Ascending aorta (tissue), 2 donors: ENCODE data around the gene PRR14. TPM values are rescaled to one million over a fixed set of nuclear protein-coding genes. Genes with fewer than 3 reads are reported as not detected.
A peak's percentile ranks its signal among the peaks of the same experiment; 100 is the strongest.

Experiments used
- DNase-seq, 2 donors: peaks; one replicate each; pipeline ENCODE4 v3.0.0-alpha.2; 2019; ENCODE audit warnings: low spot score in 2 of 2
- H3K27ac ChIP-seq, 2 donors: fragments of 200-600 bp; sonication (generic); one replicate each; pipeline ENCODE4 v1.5.1; 2016 to 2017; ENCODE audit warnings: mild to moderate bottlenecking in 1 of 2
- H3K27me3 ChIP-seq: fragments of 200-600 bp; sonication (generic); one replicate; pipeline ENCODE4 v1.5.1; 2017
- H3K36me3 ChIP-seq, 2 donors: fragments of 200-600 bp; sonication (generic); one replicate each; pipeline ENCODE4 v1.5.1; 2016
- H3K4me1 ChIP-seq, 2 donors: fragments of 200-600 bp; sonication (generic); one replicate each; pipeline ENCODE4 v1.5.1; 2016 to 2017; ENCODE audit warnings: mild to moderate bottlenecking in 1 of 2
- H3K4me3 ChIP-seq, 2 donors: fragments of 200-600 bp; sonication (generic); one replicate each; pipeline ENCODE4 v1.5.1; 2016 to 2017; ENCODE audit warnings: mild to moderate bottlenecking in 1 of 2
- H3K9me3 ChIP-seq, 2 donors: fragments of 200-600 bp; sonication (generic); one replicate each; pipeline ENCODE4 v1.5.1; 2016
- CTCF ChIP-seq, 3 experiments: fragments of 200-600 bp in 2 of 3; fragments of 450-650 bp in 1 of 3; sonication (generic) in 2 of 3; IDR thresholded peaks; one replicate each; pipeline ENCODE4 v1.5.1; 2016 to 2019; ENCODE audit warnings: antibody characterized with exemption in 3 of 3, mild to moderate bottlenecking in 1 of 3, moderate library complexity in 1 of 3
- intact Hi-C: fragments of 100-400 bp; cut with DNase I; formaldehyde crosslinking; loops from one replicate; pipeline ENCODE4 v1.15.1; 2023
- total RNA-seq: library from RNA; depleted of rRNA; stranded (reverse); fragments of >200 nt; gene quantifications from one replicate; pipeline ENCODE4 v1.1.0, GENCODE V29; 2016

PRR14 gene
- total RNA-seq, result 124 TPM

GRCh38 chr16:30650369-30651123 is at the start of gene PRR14:
Gene PRR14 (plus strand): TSS chr16:30650960. CDS start chr16:30651646, 686 bp downstream.
- Histone ChIP-seq H3K27ac (peak within 1 kb of the TSS; percentile 95), H3K27me3 (no peaks in the 10 kb centered on the region), H3K36me3 (peaks cover 30 to 33% of the 10 kb centered on the region in 2 donors), H3K4me1 (peaks cover 6 to 18% of the 10 kb centered on the region in 2 donors), H3K4me3 (peak within 1 kb of the TSS; percentile 74 to 91), H3K9me3 (no peaks in the 10 kb centered on the region)
- TF ChIP-seq CTCF (IDR thresholded peaks at IDR 0.05), result peak in 2 of 3 experiments; percentile 33 to 67
- intact Hi-C loops, result loop anchor here (1.0 to 10.0 kb wide), 9 partner anchors 8 to 586 kb away; partner anchors contain the start of genes ALDOA, FBRS, FBXL19 and ZNF646
- DNase-seq, result peak; percentile 99 to 100

GRCh38 chr16:30601966-30602365 is 48.8 kb upstream of the PRR14 start:
- TF ChIP-seq CTCF (IDR thresholded peaks at IDR 0.05), result no peak
- H3K9me3 ChIP-seq, result no peaks in the 10 kb centered on the region
- no peak for DNase-seq
- H3K4me3 ChIP-seq, result no peak overlapping the region
- intact Hi-C loops, result no loop called here
- H3K36me3 ChIP-seq, result peaks cover 22 to 43% of the 10 kb centered on the region in 2 donors
- H3K27me3 ChIP-seq, result no peaks in the 10 kb centered on the region
- H3K27ac ChIP-seq, result no peak overlapping the region
- H3K4me1 ChIP-seq, result no peaks in the 10 kb centered on the region

- no peak for TF ChIP-seq CTCF (IDR thresholded peaks at IDR 0.05)
- no peaks in the 10 kb centered on the region for H3K4me1 ChIP-seq
- intact Hi-C loops, result no loop called here
- H3K4me3 ChIP-seq, result no peak overlapping the region
- DNase-seq, result no peak
- peaks cover 22 to 48% of the 10 kb centered on the region in 2 donors for H3K36me3 ChIP-seq
- no peaks in the 10 kb centered on the region for H3K27me3 ChIP-seq
- H3K9me3 ChIP-seq, result no peaks in the 10 kb centered on the region
- no peak overlapping the region for H3K27ac ChIP-seq
Observed at GRCh38 chr16:30602616-30603277, 48.0 kb upstream of the PRR14 start.

- Histone ChIP-seq H3K4me1 (peaks cover 0 to 3% of the 10 kb centered on the region in 2 donors), H3K27me3 (no peaks in the 10 kb centered on the region), H3K9me3 (no peaks in the 10 kb centered on the region), H3K27ac (no peak overlapping the region), H3K4me3 (no peak overlapping the region), H3K36me3 (peaks cover 22 to 50% of the 10 kb centered on the region in 2 donors)
- intact Hi-C loops, result no loop called here
- no peak for DNase-seq
- no peak for TF ChIP-seq CTCF (IDR thresholded peaks at IDR 0.05)
Observed at GRCh38 chr16:30603945-30604315, 46.8 kb upstream of the PRR14 start.

- DNase-seq, result no peak
- Histone ChIP-seq H3K27ac (no peak overlapping the region), H3K9me3 (no peaks in the 10 kb centered on the region), H3K4me1 (peaks cover 0 to 8% of the 10 kb centered on the region in 2 donors), H3K27me3 (no peaks in the 10 kb centered on the region), H3K4me3 (no peak overlapping the region), H3K36me3 (peaks cover 22 to 50% of the 10 kb centered on the region in 2 donors)
- intact Hi-C loops, result no loop called here
- no peak for TF ChIP-seq CTCF (IDR thresholded peaks at IDR 0.05)
Observed at GRCh38 chr16:30604316-30604947, 46.3 kb upstream of the PRR14 start.
